ENCODE measurements around the gene ADAMTS14.

- no peak for TF ChIP-seq CTCF (IDR thresholded peaks at IDR 0.05; ENCODE audit: low read depth, low read length)
- no peak for TF ChIP-seq MAX (IDR thresholded peaks at IDR 0.05; ENCODE audit: low read depth, low read length)
These were observed 3.3 kb upstream of the ADAMTS14 start for GRCh38 chr10:70669015-70669414.

All from NB4 (cell line).